Measurements from ENCODE around the gene MYO5A.

- TF ChIP-seq YY1 (IDR thresholded peaks at IDR 0.05; ENCODE audit: low read depth) (no peak), CHD2 (IDR thresholded peaks at IDR 0.05; ENCODE audit: low read length, partially characterized antibody) (no peak), CTCF (IDR thresholded peaks at IDR 0.05) (no peak), TAF1 (IDR thresholded peaks at IDR 0.05; ENCODE audit: borderline replicate concordance, low read depth, low read length) (no peak), GABPA (IDR thresholded peaks at IDR 0.05; ENCODE audit: low read depth) (no peak)
These were observed 45.0 kb downstream of the MYO5A start for GRCh38 chr15:52483707-52484106.

Data from SK-N-SH (cell line).